GM06990 (cell line): Measurements from ENCODE around the gene EGFL8.

Source experiments
- DNase-seq: peaks from one replicate; pipeline ENCODE4 v3.0.0-alpha.2; 2011; ENCODE audit not compliant: insufficient read length; ENCODE audit errors: extremely low read depth
- H3K27me3 ChIP-seq: replicated peaks from 2 replicates; pipeline ENCODE4 v1.6.0; 2011; ENCODE audit warnings: low read length; ENCODE audit not compliant: control insufficient read depth, insufficient read depth
- H3K36me3 ChIP-seq: 2 replicates; pipeline ENCODE4 v1.5.1; 2011; ENCODE audit warnings: low read length; ENCODE audit not compliant: control insufficient read depth, insufficient read depth
- H3K4me3 ChIP-seq: replicated peaks from 2 replicates; pipeline ENCODE4 v1.5.1; 2011; ENCODE audit warnings: low read depth, mild to moderate bottlenecking, control low read depth, low read length
- TF ChIP-seq, protein P1 (sequence below): IDR thresholded peaks from 2 replicates; pipeline ENCODE4 v1.5.1; 2011; ENCODE audit warnings: low read length, control low read depth, mild to moderate bottlenecking, inconsistent platforms; ENCODE audit not compliant: insufficient read depth, poor library complexity, severe bottlenecking

EGFL8 gene

DNA sequence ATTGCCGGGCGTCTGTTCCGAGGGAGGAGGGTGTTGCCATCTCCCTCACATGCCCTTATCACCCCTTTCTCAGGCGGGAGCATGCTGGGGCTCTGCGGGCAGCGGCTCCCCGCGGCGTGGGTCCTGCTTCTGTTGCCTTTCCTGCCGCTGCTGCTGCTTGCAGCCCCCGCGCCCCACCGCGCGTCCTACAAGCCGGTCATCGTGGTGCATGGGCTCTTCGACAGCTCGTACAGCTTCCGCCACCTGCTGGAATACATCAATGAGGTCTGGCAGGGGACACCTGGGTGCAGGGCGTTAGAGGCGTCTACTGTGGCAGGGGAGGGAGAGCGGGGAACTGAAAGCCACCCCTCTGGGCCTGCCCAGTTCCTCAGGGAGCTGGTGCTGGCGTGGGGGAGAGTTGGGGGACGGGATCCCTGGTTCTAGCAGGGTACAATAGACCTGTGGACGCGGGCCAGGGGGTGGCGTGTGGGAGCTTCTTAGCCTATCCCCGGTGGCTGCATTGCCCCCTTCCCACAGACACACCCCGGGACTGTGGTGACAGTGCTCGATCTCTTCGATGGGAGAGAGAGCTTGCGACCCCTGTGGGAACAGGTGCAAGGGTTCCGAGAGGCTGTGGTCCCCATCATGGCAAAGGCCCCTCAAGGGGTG is 9.8 kb upstream of the EGFL8 start:
- Histone ChIP-seq H3K4me3 (peak overlapping the region; percentile 60), H3K27me3 (peaks cover 1% of the 10 kb centered on the region), H3K36me3 (no peaks in the 10 kb centered on the region)
- TF ChIP-seq, protein P1, sequence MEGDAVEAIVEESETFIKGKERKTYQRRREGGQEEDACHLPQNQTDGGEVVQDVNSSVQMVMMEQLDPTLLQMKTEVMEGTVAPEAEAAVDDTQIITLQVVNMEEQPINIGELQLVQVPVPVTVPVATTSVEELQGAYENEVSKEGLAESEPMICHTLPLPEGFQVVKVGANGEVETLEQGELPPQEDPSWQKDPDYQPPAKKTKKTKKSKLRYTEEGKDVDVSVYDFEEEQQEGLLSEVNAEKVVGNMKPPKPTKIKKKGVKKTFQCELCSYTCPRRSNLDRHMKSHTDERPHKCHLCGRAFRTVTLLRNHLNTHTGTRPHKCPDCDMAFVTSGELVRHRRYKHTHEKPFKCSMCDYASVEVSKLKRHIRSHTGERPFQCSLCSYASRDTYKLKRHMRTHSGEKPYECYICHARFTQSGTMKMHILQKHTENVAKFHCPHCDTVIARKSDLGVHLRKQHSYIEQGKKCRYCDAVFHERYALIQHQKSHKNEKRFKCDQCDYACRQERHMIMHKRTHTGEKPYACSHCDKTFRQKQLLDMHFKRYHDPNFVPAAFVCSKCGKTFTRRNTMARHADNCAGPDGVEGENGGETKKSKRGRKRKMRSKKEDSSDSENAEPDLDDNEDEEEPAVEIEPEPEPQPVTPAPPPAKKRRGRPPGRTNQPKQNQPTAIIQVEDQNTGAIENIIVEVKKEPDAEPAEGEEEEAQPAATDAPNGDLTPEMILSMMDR, result peak; percentile 60
- DNase-seq, result no peak

DNA sequence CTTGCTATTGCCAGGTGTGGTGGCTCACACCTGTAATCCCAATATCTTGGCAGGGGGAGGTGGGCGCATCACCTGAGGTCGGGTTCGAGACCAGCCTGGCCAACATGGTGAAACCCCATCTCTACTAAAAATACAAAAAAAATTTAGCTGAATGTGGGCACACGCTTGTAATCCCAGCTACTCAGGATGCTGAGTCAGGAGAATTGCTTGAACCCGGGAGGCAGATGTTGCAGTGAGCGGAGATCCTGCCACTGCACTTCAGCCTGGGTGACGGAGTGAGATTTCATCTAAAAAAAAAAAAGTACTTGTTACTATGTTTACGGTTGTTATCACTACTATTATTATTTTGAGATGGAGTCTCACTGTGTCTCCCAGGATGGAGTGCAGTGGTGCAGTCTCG is 7.5 kb upstream of the EGFL8 start:
- Histone ChIP-seq H3K36me3 (no peaks in the 10 kb centered on the region), H3K27me3 (no peaks in the 10 kb centered on the region; the same call in none of the 2 replicates)

DNA sequence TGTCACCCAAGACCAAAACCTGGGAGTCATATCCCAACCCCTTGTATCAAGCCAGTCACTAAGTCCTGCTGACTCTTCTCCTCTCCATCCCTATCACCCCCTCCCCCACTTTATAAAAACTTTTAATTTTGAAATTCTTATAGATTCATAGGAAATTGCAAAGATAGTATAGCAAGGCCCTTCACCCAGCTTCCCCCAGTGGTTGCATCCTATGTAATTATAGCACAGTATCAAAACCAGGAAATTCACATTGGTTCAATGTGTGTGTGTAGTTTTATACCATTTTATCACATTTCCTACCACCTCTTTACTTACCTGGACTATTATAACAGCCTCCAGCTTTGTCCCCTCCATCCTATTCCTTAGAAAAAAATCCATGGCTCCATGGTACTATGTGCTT is 6.3 kb upstream of the EGFL8 start:
- H3K4me3 ChIP-seq, result no peak overlapping the region
- DNase-seq, result no peak
- H3K36me3 ChIP-seq, result no peaks in the 10 kb centered on the region
- H3K27me3 ChIP-seq, result no peaks in the 10 kb centered on the region; the same call in 1 of the 2 replicates
- TF ChIP-seq, protein P1, result no peak

More for the DNA sequence above, 7.5 kb upstream of the EGFL8 start:
- no peak overlapping the region for H3K4me3 ChIP-seq
- TF ChIP-seq, protein P1, result no peak
- no peak for DNase-seq

DNA sequence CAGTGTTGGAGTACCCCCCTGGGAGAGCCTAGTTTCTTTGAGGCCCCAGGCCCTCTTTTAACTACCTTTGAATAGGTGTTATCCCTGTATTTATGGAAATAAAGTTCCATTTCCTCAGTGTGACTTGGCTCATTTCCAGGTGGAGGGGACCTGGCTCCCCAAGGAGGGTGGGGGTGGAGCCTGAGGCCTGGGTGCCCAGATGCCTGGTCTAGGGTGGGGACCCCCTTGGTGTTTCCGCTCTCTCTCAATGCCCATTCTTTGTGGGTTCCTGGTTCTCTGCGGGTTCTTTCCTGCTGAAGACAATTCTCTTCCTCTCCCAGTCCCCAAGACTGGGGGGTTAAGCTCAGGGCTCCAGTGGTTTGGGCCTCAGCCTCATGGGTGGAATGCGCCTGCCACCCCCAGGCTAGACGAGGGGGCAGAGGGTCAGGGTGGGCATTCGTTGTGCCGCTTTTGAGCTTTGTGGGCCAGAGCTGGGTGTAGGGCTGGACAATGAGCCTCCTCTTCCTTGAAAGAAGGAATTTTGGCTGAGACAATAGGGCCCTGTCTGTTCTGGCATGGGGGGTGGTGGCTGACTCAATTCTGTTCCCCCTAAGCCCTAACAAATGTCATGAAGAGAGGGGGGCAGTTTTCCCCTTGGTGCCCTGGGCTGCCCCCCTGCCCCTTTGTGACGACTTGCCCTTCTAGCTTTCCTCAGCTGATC is 686 bp upstream of the EGFL8 start:
- TF ChIP-seq, protein P1, result no peak
- DNase-seq, result no peak
- no peak overlapping the region for H3K4me3 ChIP-seq
- no peaks in the 10 kb centered on the region for H3K27me3 ChIP-seq
- peaks cover 2% of the 10 kb centered on the region for H3K36me3 ChIP-seq

DNA sequence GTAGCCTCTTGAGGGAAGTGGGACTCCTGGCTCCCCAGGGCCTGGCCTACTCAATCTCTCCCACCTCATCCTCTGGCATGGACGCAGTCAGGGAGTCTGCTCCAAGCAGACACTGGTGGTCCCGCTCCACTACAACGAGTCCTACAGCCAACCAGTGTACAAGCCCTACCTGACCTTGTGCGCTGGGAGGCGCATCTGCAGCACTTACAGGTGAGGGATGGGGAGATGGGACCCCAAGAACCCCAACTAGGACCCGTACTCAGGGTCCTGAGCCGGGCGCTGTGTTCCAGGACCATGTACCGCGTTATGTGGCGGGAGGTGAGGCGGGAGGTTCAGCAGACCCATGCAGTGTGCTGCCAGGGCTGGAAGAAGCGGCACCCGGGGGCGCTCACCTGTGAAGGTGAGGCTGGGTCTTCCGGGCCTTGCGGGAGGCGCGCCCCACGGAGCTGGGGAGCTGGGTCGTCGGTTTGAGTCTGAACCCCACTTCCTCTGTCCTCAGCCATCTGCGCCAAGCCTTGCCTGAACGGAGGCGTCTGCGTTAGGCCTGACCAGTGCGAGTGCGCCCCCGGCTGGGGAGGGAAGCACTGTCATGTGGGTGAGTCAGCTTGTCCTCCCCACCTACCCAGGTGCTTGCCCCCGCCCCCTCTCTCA is 2.1 kb downstream of the EGFL8 start:
- Histone ChIP-seq H3K4me3 (no peak overlapping the region), H3K27me3 (no peaks in the 10 kb centered on the region), H3K36me3 (peaks cover 19% of the 10 kb centered on the region)
- TF ChIP-seq, protein P1, result no peak
- no peak for DNase-seq
